Fibroblast of mammary gland (primary cell): Measurements from ENCODE around the gene HLF.

Source experiments
- DNase-seq: peaks from one replicate; pipeline ENCODE4 v3.0.0-alpha.2; 2010; ENCODE audit warnings: low read depth
- H3K4me3 ChIP-seq: 2 replicates; pipeline ENCODE4 v1.5.1; 2011; ENCODE audit warnings: low read depth, mild to moderate bottlenecking, low read length, moderate library complexity; ENCODE audit not compliant: control insufficient read depth
- TF ChIP-seq, protein P1 (sequence below): conservative IDR thresholded peaks from 2 replicates; pipeline ENCODE4 v1.5.1; 2011; ENCODE audit warnings: low read depth, low read length, inconsistent platforms; ENCODE audit not compliant: control insufficient read depth, insufficient read depth

HLF gene

DNA sequence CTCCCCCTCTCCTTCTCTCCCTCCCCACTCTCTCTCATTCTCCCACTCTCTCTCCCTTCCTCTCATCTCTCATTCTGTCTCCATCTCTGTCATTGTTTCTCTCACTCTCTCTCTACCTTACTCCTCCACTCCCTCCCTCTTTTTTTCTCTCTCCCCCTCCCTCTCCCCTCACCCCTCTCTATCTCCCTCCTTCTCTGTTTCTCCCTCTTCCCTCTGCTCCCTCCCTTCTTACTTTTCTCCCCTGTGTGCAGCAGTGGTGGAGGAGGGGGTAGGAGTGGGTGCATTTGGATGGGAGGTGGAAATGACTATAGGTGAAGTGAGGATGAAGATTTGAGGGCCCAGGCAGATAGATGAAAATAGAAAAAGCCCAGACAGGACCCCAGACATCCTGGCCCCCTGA is 70.9 kb downstream of the HLF start:
- H3K4me3 ChIP-seq: no peak overlapping the region
- DNase-seq: no peak
- TF ChIP-seq, protein P1, sequence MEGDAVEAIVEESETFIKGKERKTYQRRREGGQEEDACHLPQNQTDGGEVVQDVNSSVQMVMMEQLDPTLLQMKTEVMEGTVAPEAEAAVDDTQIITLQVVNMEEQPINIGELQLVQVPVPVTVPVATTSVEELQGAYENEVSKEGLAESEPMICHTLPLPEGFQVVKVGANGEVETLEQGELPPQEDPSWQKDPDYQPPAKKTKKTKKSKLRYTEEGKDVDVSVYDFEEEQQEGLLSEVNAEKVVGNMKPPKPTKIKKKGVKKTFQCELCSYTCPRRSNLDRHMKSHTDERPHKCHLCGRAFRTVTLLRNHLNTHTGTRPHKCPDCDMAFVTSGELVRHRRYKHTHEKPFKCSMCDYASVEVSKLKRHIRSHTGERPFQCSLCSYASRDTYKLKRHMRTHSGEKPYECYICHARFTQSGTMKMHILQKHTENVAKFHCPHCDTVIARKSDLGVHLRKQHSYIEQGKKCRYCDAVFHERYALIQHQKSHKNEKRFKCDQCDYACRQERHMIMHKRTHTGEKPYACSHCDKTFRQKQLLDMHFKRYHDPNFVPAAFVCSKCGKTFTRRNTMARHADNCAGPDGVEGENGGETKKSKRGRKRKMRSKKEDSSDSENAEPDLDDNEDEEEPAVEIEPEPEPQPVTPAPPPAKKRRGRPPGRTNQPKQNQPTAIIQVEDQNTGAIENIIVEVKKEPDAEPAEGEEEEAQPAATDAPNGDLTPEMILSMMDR: no peak

DNA sequence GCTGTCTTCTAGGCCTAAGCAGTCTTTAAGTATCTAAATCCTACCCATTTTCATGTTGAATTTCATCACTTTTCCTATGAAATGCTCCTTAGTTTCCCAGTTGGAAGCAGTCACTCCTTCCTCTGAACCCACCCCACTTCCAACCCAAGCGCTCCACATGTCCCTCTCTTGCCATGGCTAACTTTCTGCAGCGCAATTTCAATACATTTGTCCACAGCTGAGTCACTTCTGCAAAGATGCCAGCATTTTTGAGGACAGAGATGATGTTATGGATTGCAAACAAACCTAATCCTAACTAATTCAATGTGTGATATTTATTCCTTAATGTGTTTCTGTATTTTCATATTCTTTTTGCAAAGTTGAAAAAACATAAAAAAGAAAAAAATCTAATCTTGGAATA is 71.7 kb downstream of the HLF start:
- H3K4me3 ChIP-seq: no peak overlapping the region
- DNase-seq: peak; percentile 11
- TF ChIP-seq, protein P1: no peak

DNA sequence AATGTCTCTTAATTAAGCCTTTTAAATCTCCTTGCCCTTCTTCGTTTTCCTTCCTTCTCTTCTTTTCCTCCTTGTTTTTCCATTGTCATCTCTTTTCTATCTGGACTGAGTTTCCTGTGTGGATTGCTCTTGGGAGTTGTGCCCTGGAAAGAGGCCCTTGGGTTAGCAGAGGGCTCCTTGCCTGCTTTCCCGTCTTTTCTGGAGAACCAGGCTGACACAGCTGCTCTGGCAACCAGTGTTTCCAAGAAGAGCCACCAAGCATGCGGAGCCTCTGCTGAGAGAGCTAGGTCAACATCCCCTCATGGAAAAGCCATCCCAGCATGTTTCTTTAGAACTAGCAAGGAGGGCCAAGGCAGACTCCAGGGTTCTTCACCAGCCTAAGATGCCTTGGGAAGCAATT is 75.4 kb downstream of the HLF start:
- TF ChIP-seq, protein P1: no peak
- DNase-seq: no peak
- H3K4me3 ChIP-seq: no peak overlapping the region

DNA sequence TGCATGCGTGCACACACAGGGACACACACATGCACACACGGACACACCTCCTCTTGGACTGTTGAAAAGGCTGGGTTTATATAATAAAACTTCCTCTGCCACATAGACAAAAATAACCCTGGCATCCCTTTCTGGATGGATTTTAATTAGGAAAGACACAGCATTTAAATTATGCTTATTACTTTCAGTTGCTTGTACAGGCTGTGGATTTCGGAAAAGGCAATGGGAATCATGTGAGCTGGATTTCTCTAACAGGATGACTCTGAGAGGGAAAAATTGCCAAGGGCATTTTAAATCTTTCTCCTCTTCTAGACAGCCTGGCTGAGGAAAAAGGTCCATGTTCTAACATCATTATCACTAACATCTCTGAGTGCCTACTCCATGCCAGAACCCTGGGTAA is 75.9 kb downstream of the HLF start:
- H3K4me3 ChIP-seq: no peak overlapping the region
- no peak for DNase-seq
- TF ChIP-seq, protein P1: no peak

DNA sequence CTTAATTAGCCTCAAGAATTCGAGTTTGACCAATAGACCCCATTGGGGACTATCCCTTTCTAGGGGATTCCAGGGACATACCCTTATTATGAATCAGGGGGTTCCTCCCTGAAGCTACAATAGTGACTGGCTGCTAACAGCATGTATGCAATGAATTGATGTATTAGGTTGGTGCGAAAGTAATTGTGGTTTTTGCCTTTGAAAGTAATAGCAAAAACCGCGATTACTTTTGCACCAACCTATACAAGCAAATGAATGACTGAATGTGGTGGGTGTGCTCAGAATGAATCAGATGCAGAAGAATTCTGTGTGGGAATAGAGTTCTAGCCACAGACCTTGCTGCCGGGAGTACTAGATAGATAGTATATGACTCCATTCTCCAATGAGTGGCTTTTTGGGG is 76.7 kb downstream of the HLF start:
- no peak overlapping the region for H3K4me3 ChIP-seq
- DNase-seq: peak; percentile 71
- TF ChIP-seq, protein P1: no peak

DNA sequence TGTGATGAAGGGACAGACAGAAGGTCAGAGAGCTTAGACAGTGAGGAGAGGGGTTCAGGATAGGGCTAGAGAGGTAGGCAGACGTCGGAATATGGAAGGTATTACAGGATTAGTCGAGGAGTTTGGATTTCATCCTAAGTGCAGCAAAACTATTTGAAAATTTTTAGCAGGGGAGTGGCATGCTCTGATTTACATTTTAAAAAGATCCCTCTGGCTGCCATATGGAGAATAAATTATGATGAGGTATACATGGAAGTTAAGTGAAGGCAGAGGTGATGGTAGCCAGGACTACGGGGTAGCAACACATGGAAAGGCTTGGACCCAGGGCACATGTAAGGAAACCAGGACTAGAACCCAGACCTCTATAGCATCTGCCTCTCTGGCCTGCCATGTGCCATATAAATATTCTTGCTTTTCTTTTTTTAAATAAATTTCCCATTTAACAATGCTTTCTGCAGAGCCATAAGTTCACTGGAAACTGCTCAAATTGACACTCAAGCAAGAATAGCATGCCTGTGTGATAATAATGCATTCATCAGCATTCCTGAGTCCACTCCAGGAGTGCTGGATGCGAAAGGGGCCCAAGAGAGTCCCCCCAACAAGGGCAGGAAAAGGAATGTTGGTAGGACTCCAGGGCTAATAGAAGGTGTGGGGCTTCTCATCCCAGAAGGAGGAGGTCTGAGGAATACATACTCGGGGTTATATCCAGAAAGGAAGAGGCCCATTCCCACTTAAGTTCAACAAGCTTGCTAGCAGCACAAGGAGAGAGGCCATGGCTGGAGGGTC is 78.2 kb downstream of the HLF start:
- H3K4me3 ChIP-seq: no peak overlapping the region
- DNase-seq: no peak
- TF ChIP-seq, protein P1: no peak

DNA sequence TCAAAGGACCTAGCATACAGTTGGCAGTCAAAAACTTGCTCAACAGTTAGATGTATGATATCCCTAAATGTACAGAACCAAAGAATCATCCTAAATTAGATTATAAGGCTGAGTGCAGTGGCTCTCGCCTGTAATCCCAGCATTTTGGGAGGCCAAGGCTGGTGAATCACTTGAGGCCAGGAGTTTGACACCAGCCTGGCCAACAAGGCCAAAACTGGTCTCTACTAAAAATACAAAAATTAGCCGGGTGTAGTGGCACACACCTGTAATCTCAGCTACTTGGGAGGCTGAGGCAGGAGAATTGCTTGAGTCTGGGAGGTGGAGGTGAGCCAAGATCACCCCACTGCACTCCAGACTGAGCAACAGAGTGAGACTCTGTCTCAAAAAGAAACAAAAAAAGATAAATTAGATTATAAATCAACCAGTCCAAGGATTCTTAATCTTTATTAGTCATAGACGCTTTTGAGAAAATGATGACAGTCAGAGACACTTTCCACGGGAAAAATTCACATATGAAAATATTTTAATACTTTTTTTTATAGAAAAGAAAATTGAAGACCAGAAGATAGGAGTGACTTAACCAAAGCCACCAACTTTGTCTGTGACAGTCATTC is 79.2 kb downstream of the HLF start:
- no peak overlapping the region for H3K4me3 ChIP-seq
- TF ChIP-seq, protein P1: no peak
- no peak for DNase-seq
